NCI-H2107 treated with DMSO at 0.1 percent for 48 hours (cell line): Measurements from ENCODE around the gene CPED1.
"Not testable (repeated sequence)": the region's sequence is repeated elsewhere in the genome, so short reads cannot be mapped to it uniquely, and the experiment has no call there.

Experiments
- DNase-seq: peaks from one replicate; lab custom pipeline; 2025; ENCODE audit not compliant: unreplicated experiment; lab: John Stamatoyannopoulos, UW

The CPED1 gene

GRCh38 chr7:121276313-121276712 lies 287.8 kb downstream of the CPED1 start:
- DNase-seq, result no peak

- DNase-seq, result no peak
Observed at GRCh38 chr7:121278120-121279021, 289.9 kb downstream of the CPED1 start.

- DNase-seq, result no peak
Observed at GRCh38 chr7:121279060-121279620, 290.6 kb downstream of the CPED1 start.

GRCh38 chr7:121279822-121280221 lies 291.3 kb downstream of the CPED1 start:
- no peak for DNase-seq

GRCh38 chr7:121280656-121281055 lies 292.1 kb downstream of the CPED1 start:
- no peak for DNase-seq

DNA sequence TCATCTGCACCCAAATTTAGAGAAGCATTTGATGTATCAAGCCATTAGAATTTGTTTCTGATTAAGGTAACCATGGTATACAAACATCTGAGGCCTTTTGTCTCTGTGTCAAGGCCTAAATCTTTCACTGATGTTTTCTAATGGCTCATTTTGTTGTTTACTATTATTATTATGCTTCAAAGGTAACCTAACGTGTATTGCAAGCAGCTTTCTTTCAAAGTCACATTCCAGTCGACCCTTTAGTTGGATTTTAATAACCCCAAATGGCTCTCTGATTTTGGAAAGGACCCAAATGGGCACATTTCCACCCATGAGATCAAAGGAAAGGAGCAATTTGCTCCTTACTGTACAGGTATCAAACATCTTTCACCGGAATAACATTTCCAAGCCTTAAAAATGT lies 293.6 kb downstream of the CPED1 start:
- DNase-seq, result no peak

- no peak for DNase-seq
Observed at GRCh38 chr7:121285066-121285667, 296.7 kb downstream of the CPED1 start.

GRCh38 chr7:121286186-121286585 lies 297.7 kb downstream of the CPED1 start:
- no peak for DNase-seq

DNA sequence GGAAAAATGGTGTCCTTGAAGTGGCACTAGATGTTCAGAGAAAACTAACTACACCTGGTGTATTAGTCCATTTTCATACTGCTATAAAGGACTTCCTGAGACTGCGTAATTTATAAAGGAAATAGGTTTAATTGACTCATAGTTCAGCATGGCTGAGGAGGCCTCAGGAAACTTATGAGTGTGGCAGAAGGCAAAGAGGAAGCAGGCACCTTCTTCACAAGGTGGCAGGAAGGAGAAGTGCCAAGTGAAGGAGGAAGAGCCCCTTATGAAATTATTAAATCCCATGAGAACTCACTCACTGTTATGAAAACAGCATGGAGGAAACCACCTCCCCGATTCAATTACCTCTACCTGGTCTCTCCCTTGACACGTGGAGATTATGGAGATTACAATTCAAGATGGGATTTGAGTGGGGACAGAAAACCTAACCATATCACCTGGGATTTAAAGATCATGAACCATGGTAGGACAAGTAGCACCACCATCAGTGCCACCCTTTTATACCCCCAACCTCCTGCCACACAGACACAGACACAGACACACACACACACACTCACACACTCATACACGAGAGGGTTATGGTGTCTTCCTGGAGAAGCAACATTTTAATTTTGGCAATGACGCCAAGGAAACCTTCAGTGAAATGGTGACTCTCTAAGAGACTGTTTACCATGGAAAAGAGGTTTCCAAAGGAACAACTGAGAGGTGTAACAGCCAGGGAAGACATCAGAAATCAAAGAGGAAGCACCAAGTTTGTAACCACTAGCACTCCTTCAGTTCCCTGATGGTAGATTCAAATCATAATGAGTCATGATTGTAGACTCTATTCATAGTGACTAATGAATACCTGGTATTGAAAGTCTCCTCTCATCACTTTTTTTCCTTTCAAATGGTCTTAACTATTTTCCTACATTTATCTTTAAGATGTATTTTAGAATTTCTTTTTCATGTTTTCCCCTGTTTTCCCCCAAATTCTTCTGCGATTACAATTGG lies 298.5 kb downstream of the CPED1 start:
- DNase-seq, result no peak

GRCh38 chr7:121288894-121289293 lies 300.4 kb downstream of the CPED1 start:
- DNase-seq, result no peak

GRCh38 chr7:121289930-121290329 lies 301.4 kb downstream of the CPED1 start:
- not testable (repeated sequence) for DNase-seq

DNA sequence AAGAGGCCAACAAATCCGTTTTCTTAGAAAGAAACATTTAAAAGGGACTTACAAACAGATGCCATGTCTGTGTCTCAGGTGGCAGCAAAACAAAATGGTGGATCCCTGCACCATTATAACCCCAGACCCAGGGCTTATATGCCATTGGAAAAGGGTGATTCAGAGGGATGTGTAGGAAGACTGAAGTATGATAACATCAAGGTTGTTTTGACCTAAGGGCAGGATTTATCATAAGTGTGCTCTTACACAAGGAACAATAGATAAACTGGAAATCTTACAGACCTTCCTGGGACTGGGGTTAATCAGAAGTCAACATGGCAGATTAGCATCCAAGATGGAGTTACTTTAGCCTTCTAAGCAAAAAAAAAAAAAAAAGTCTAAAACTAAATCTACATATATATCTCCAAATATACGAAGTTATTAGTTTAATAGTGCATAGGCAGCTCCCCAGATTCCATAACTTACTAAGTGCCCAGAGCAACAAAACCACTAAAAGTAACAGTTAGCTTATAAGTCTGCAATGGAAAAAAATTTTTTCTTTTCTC lies 306.0 kb downstream of the CPED1 start:
- no peak for DNase-seq

- DNase-seq, result no peak
Observed at GRCh38 chr7:121297843-121298242, 309.3 kb downstream of the CPED1 start.

GRCh38 chr7:121298831-121299239 lies 310.3 kb downstream of the CPED1 start:
- no peak for DNase-seq

DNA sequence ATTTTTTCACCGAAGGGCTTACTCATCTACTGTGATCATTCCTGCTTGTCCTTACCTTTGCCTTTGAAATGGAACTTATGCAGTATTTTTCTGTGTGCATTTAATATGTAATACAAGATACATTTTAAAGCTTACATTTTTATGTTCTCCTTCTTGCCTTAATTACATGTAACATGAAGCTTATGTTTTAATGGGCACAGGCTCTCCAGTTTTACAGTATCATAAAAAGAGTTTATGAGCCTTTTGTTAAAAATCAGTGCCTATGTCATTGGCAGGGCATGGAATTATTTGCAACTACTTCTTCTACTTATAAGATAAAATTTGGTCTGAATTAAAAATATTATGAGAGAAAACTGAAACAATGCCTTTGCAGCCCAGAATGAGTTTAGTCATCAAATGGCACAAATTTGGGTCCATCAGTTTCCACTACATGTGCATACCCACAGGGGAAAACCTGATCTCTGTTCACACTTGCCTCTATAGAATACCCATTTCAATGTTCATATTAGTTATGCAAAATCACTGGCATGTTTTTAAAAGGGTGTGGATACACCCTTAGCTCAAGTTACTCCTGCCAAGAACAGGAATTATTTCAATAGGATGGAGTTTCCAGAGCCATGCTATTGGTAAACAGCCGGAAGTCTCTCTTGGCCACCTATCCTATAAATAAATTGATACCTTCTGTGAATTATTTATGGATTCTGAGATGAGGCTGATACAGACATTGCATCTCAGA lies 312.3 kb downstream of the CPED1 start:
- no peak for DNase-seq

- DNase-seq, result no peak
Observed at GRCh38 chr7:121301446-121302213, 313.1 kb downstream of the CPED1 start.

GRCh38 chr7:121302214-121302745 lies 313.8 kb downstream of the CPED1 start:
- no peak for DNase-seq

GRCh38 chr7:121303422-121304101 lies 315.1 kb downstream of the CPED1 start:
- no peak for DNase-seq
